Vagina (tissue), 2 donors: Measurements from ENCODE around the gene TGFBR3L. TPM values are rescaled to one million over a fixed set of nuclear protein-coding genes. Genes with fewer than 3 reads are reported as not detected.
"Not testable (repeated sequence)": the region's sequence is repeated elsewhere in the genome, so short reads cannot be mapped to it uniquely, and the experiment has no call there.

ENCODE experiments used
- DNase-seq, 2 donors: peaks; one replicate each; pipeline ENCODE4 v3.0.0-alpha.2; 2017; ENCODE audit errors: extremely low spot score in 2 of 2
- H3K27ac ChIP-seq: fragments of 200-600 bp; sonication (generic); one replicate; pipeline ENCODE4 v1.5.1; 2019
- H3K27me3 ChIP-seq: fragments of 200-600 bp; sonication (generic); one replicate; pipeline ENCODE4 v1.5.1; 2019
- H3K36me3 ChIP-seq, 2 donors: fragments of 200-600 bp; sonication (generic); one replicate each; pipeline ENCODE4 v1.5.1; 2017 to 2019
- H3K4me1 ChIP-seq: fragments of 200-600 bp; sonication (generic); one replicate; pipeline ENCODE4 v1.5.1; 2019
- H3K4me3 ChIP-seq, 2 donors: fragments of 200-600 bp; sonication (generic); 1 replicate in 1 of 2; 2 replicates in 1 of 2; pipeline ENCODE4 v1.5.1; 2016 to 2019
- H3K9me3 ChIP-seq: fragments of 200-600 bp; sonication (generic); one replicate; pipeline ENCODE4 v1.5.1; 2019
- CTCF ChIP-seq, 3 experiments: fragments of 450-650 bp in 2 of 3; fragments of 200-600 bp in 1 of 3; sonication (generic) in 1 of 3; IDR thresholded peaks; one replicate each; pipeline ENCODE4 v1.5.1; 2017 to 2019; ENCODE audit warnings: antibody characterized with exemption in 3 of 3, mild to moderate bottlenecking in 2 of 3, moderate library complexity in 2 of 3
- POLR2A ChIP-seq, 2 donors: fragments of 450-650 bp; IDR thresholded peaks; one replicate each; pipeline ENCODE4 v1.6.1; 2017; ENCODE audit warnings: antibody characterized with exemption in 2 of 2, mild to moderate bottlenecking in 2 of 2, moderate library complexity in 2 of 2
- POLR2AphosphoS5 ChIP-seq, 2 donors: sonication (generic); formaldehyde crosslinking; IDR thresholded peaks; one replicate each; pipeline ENCODE4 v1.9.0; 2017; ENCODE audit warnings: antibody characterized with exemption in 2 of 2, mild to moderate bottlenecking in 2 of 2, low read depth in 1 of 2; ENCODE audit not compliant: insufficient read depth in 1 of 2
- intact Hi-C: fragments of 100-400 bp; cut with DNase I; formaldehyde crosslinking; loops from one replicate; pipeline ENCODE4 v1.15.1; 2023
- total RNA-seq: library from RNA; depleted of rRNA; stranded (reverse); fragments of >200 nt; gene quantifications from one replicate; pipeline ENCODE4 v1.2.3, GENCODE V29; 2016

The TGFBR3L gene
- total RNA-seq, 1 donor from 2014 or later: 1.5 TPM

DNA sequence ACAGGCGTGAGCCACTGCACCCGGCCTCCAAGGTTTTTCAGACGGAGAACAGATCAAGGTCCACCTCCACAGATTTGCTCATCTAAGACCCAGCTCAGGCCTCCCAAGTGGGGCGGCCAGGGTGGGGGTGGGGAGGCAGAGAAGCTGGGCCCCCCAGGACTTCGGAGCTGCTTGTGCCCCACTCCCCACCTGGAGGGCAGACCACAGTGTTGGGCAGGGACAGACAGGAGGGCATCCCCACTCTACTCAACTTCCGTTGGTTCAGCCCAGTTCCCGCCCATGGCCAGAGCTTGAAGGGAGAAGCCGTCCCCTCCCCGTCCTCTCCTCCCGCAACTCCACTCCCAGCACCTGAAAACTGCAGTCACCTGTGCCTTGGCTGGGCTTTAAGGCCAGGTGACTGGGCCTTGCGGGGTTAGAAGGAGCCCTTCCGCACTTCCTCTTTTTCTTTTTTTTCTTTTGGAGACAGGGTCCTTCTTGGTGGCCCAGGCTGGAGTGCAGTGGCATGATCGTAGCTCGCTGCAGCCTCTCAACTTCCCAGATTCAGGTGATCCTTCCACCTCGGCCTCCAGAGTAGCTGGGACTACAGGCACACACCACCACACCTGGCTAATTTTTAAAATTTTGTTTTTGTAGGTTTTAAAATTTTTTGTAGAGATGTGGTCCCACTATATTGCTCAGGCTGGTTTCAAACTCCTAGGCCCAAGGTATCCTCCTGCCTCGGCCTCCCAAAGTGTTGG, 27.1 kb upstream of the TGFBR3L start:
- DNase-seq: no peak
- intact Hi-C loops: no loop called here
- no peaks in the 10 kb centered on the region for H3K9me3 ChIP-seq
- peak overlapping the region; percentile 30 to 50 for H3K4me3 ChIP-seq
- no peaks in the 10 kb centered on the region for H3K36me3 ChIP-seq
- peak overlapping the region; percentile 52 for H3K27ac ChIP-seq
- peaks cover 15% of the 10 kb centered on the region for H3K4me1 ChIP-seq
- H3K27me3 ChIP-seq: no peaks in the 10 kb centered on the region
- TF ChIP-seq CTCF (IDR thresholded peaks at IDR 0.05) (no peak), POLR2A (IDR thresholded peaks at IDR 0.05) (no peak), POLR2AphosphoS5 (IDR thresholded peaks at IDR 0.05; ENCODE audit: insufficient read depth in 1 of 2, low read depth in 1 of 2) (no peak)

DNA sequence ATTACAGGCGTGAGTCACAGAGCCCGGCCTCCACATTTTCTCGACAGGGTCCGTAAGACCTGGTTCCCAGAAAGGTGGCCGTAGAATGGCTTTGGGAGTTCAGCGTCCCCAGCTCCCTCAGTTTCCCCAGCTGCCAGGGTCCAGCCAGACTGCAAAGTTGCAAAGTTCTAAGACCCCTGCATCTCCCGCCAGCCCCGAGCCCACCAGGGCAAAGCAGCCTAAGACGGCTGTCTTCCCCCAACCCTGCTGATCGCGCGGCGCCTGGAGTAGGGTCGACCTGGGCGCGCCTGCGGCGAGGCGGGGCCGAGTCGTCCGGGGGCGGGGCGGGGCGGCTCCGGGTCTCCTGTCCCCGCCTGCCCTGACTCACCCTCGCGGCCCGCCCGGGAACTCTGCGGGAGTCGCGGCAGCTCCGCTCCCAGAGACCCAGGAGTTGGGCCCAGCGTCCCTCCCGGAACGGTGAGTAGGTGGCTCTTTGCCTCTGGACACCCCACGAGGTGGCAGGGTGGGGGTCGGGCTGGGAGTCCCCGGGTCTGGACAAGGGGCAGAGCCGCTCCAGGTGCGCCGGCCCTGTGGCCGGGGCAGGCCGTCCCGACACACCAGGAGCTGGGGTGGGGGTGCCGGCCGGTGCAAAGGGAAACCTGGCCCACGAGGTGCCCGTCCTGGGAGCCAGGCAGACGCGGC, 26.3 kb upstream of the TGFBR3L start, which contains the start of gene LRRC8E:
TSS of gene LRRC8E (plus strand) at position 366 of the 681 bp plus-strand sequence. CDS start 7,094 bp downstream, outside the sequence.
- Histone ChIP-seq H3K36me3 (no peaks in the 10 kb centered on the region), H3K4me1 (peaks cover 15% of the 10 kb centered on the region), H3K4me3 (peak within 1 kb of the TSS; percentile 30 to 50), H3K9me3 (no peaks in the 10 kb centered on the region), H3K27ac (peak within 1 kb of the TSS; percentile 52), H3K27me3 (no peaks in the 10 kb centered on the region)
- intact Hi-C loops: no loop called here
- DNase-seq: no peak
- TF ChIP-seq CTCF (IDR thresholded peaks at IDR 0.05): no peak
- peak in 1 of 2 donors; percentile 11 for TF ChIP-seq POLR2A (IDR thresholded peaks at IDR 0.05)
- peak in 1 of 2 donors; percentile 57 for TF ChIP-seq POLR2AphosphoS5 (IDR thresholded peaks at IDR 0.05; ENCODE audit: insufficient read depth in 1 of 2, low read depth in 1 of 2)

GRCh38 chr19:7888826-7889217, 25.8 kb upstream of the TGFBR3L start:
- intact Hi-C loops: no loop called here
- no peak for DNase-seq
- peak in 1 of 2 donors; percentile 4 for TF ChIP-seq POLR2AphosphoS5 (IDR thresholded peaks at IDR 0.05; ENCODE audit: insufficient read depth in 1 of 2, low read depth in 1 of 2)
- TF ChIP-seq POLR2A (IDR thresholded peaks at IDR 0.05): no peak
- TF ChIP-seq CTCF (IDR thresholded peaks at IDR 0.05): no peak
- Histone ChIP-seq H3K27me3 (no peaks in the 10 kb centered on the region), H3K27ac (peak overlapping the region; percentile 52), H3K36me3 (no peaks in the 10 kb centered on the region), H3K4me1 (peaks cover 15% of the 10 kb centered on the region), H3K9me3 (no peaks in the 10 kb centered on the region), H3K4me3 (peak overlapping the region; percentile 30 to 50)

DNA sequence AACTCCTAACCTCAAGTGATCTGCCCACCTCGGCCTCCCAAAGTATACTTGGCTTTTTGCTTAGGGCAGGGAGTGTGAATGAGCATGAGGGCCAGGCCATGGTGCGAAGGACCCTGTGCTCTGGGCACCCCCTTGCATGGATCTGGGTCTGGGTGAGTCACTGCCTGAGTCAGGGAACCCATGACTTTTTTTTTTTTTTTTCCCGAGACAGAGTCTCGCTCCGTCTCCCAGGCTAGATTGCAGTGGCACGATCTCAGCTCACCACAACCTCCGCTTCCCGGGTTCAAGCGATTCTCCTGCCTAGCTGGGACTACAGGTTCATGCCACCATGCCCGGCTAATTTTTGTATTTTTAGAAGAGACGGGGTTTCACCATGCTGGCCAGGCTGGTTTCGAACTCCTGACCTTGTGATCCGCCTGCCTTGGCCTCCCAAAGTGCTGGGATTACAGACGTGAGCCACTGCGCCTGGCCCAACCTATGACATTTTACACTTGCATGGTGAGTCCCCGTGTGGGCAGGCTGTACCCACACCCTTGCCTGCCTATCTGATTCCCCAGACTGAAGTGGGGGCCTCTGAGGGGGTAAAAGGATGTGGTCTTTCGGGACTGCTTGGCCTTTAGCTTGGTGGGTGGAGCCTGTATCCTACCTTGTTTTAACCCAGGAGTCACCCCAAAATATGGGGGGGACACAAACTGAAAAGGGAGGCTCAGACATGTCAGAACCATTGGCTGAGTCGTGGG, 21.1 kb upstream of the TGFBR3L start:
- DNase-seq, H3K4me3 ChIP-seq, H3K9me3 ChIP-seq, intact Hi-C loops, H3K36me3 ChIP-seq, H3K27ac ChIP-seq, H3K27me3 ChIP-seq: not testable (repeated sequence)
- peaks cover 12% of the 10 kb centered on the region for H3K4me1 ChIP-seq

DNA sequence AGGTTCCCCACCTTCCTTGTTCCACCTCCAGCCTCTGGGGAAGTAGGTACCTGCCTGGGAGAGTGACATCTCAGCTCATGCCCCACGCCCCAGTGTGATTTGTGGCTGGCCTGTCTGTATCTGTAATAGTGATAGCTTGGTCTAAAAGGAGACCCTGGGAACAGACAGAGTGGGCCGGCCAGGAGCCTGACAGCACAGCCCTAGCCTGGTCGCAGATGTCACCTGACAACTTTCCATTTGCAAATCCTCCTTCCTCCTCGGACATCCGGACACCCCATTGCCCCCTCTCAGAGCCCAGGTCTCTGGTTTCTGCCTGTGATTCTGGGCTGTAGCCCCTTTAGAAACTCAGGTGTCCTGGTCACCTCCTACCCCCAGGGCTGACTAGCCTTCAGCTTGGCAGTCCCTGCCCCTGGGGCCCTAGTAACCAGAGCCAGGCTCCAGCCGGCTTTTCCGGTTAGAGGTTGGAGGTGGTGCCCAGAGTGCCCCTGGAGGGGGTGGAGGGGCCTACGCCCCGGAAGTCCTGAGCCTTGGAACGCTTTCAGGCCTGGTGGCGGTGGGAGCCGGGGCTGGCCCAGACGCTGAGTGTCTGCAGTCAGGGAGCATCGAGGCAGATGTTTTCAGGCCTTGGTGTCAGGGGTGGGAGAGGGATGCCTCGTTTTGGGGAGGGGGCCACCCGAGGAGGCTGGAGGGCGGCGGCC, 19.9 kb upstream of the TGFBR3L start:
- TF ChIP-seq CTCF (IDR thresholded peaks at IDR 0.05) (no peak), POLR2AphosphoS5 (IDR thresholded peaks at IDR 0.05; ENCODE audit: insufficient read depth in 1 of 2, low read depth in 1 of 2) (no peak), POLR2A (IDR thresholded peaks at IDR 0.05) (no peak)
- Histone ChIP-seq H3K36me3 (no peaks in the 10 kb centered on the region), H3K27ac (no peak overlapping the region), H3K9me3 (no peaks in the 10 kb centered on the region), H3K4me3 (no peak overlapping the region), H3K27me3 (no peaks in the 10 kb centered on the region), H3K4me1 (peaks cover 7% of the 10 kb centered on the region)
- intact Hi-C loops: no loop called here
- no peak for DNase-seq
